ENCODE data around the gene EEF1AKMT1. TPM values are rescaled to one million over a fixed set of nuclear protein-coding genes. Genes with fewer than 3 reads are reported as not detected.

EEF1AKMT1 gene
- total RNA-seq, 4 donors from 2014 or later, result 7.4 to 20.0 (median 13.4) TPM

- no peak for TF ChIP-seq CTCF (IDR thresholded peaks at IDR 0.05)
- DNase-seq (ENCODE audit: low spot score) (no peak), ATAC-seq (ENCODE audit: low FRiP score) (no peak)
Measured at GRCh38 chr13:20714161-20714560, 59.6 kb downstream of the EEF1AKMT1 start.

GRCh38 chr13:20713751-20714150, 60.0 kb downstream of the EEF1AKMT1 start:
- TF ChIP-seq CTCF (IDR thresholded peaks at IDR 0.05), result no peak
- DNase-seq (ENCODE audit: low spot score) (no peak), ATAC-seq (ENCODE audit: low FRiP score) (no peak)

- ATAC-seq (ENCODE audit: low FRiP score) (no peak), DNase-seq (ENCODE audit: low spot score) (no peak)
- no peak for TF ChIP-seq CTCF (IDR thresholded peaks at IDR 0.05)
Measured at GRCh38 chr13:20713014-20713376, 60.8 kb downstream of the EEF1AKMT1 start.

- no peak for ATAC-seq (ENCODE audit: low FRiP score)
- TF ChIP-seq CTCF (IDR thresholded peaks at IDR 0.05), result no peak
- DNase-seq (ENCODE audit: low spot score), result no peak
Measured at GRCh38 chr13:20711301-20712044, 62.3 kb downstream of the EEF1AKMT1 start.

- no peak for TF ChIP-seq CTCF (IDR thresholded peaks at IDR 0.05)
- ATAC-seq (ENCODE audit: low FRiP score), result no peak
- no peak for DNase-seq (ENCODE audit: low spot score)
Measured at GRCh38 chr13:20709782-20710181, 64.0 kb downstream of the EEF1AKMT1 start.

GRCh38 chr13:20709369-20709768, 64.4 kb downstream of the EEF1AKMT1 start:
- no peak for DNase-seq (ENCODE audit: low spot score)
- no peak for ATAC-seq (ENCODE audit: low FRiP score)
- TF ChIP-seq CTCF (IDR thresholded peaks at IDR 0.05), result no peak

GRCh38 chr13:20708216-20708615, 65.5 kb downstream of the EEF1AKMT1 start:
- no peak for TF ChIP-seq CTCF (IDR thresholded peaks at IDR 0.05)
- DNase-seq (ENCODE audit: low spot score), result no peak
- no peak for ATAC-seq (ENCODE audit: low FRiP score)
